CD4-positive, alpha-beta T cell treated with Interleukin-4 for 1 hour (primary cell): ENCODE measurements around the gene C12orf75.

ENCODE experiments used
- DNase-seq, 2 donors: peaks; one replicate each; pipeline ENCODE4 v3.0.0-alpha.2; 2020 to 2022

The C12orf75 gene

GRCh38 chr12:105420046-105420445, 89.6 kb downstream of the C12orf75 start:
- DNase-seq: no peak

- peak; percentile 53 to 55 for DNase-seq
Observed at GRCh38 chr12:105420659-105421240, 90.3 kb downstream of the C12orf75 start.
